ENCODE measurements around the gene FZD2.

FZD2 gene

DNA sequence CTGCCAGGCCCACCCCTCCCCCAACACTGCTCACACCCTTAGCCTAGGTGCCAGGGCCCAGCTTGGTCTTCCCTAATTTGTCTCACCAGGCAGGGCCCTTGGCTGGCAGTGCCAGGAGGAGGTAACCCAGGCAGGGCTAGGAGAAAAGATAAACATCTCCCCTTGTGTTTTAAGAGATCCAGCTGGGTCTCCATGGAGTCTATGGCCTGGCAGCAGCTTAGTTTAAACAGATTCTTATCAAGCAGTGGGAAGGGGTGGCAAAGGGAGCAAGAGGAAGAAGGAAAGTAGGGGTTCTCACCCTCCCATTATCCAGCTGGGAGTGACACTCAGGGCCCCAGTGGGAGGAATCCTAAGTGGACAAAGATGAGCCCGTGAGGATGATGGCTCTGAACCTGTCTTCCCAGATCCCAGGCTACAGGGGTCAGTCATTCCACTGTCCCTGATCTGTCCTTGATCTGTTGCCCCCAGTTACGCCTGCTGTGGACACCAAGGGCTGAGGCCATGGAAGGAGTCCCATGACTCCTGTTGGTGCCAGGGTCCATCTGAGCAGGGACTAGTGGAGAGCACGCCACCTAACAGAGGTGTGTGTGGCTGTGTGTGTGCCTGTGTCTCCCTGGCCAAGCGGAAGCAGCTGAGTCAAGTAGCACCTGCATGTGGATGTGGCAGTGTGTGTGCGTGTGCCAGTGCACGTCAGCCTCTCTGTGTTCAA is 51.6 kb downstream of the FZD2 start:
- no peak for DNase-seq

DNA sequence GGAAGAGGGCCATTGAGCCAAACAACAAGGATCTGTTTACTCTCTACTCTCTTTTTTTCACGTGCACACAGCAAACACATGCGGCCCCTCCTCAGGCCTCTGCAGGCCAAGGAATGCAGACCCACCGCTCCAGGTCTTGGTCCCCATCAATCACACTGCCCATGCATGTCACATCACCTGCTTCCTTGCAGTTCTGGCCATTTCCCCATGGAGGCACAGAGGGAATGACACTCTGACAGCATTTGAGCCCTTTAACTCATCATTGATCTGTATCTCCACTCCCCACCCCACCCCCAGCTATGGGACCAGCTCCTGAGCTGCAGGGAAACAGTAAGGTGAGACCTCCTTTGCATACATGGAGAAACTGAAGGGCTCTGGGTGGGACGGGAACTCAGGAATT is 53.0 kb downstream of the FZD2 start:
- DNase-seq: no peak

Measured in stimulated activated CD4-positive, alpha-beta T cell treated with anti-CD3 and anti-CD28 coated beads, Interleukin-4, amount 100 ng/mL, for 24 hours (primary cell).